CD14-positive monocyte (primary cell): ENCODE results near the gene DLG1. TPM values are rescaled to one million over a fixed set of nuclear protein-coding genes. Genes with fewer than 3 reads are reported as not detected.

ENCODE experiments used
- DNase-seq, 3 donors: peaks; one replicate each; pipeline ENCODE4 v3.0.0-alpha.2; 2011 to 2022
- H2AFZ ChIP-seq: 2 replicates; pipeline ENCODE4 v1.6.0; 2012; ENCODE audit warnings: mild to moderate bottlenecking, low read depth, low read length, inconsistent platforms; ENCODE audit not compliant: insufficient read depth, poor library complexity, severe bottlenecking
- H3K27ac ChIP-seq, 2 donors: 1 replicate in 1 of 2; 2 replicates in 1 of 2; pipeline ENCODE4 v1.5.1; 2012 to 2013; ENCODE audit warnings: low read length in 2 of 2, control low read depth in 1 of 2, inconsistent platforms in 1 of 2, low read depth in 1 of 2, mild to moderate bottlenecking in 1 of 2
- H3K27me3 ChIP-seq, 2 donors: one replicate each; pipeline versions ENCODE4 v1.6.0 to v1.6.1; 2011 to 2013; ENCODE audit warnings: low read length in 2 of 2; ENCODE audit not compliant: control insufficient read depth in 2 of 2, insufficient read depth in 2 of 2
- H3K36me3 ChIP-seq, 2 donors: replicated peaks in 1 of 2; 1 replicate in 1 of 2; 2 replicates in 1 of 2; pipeline versions ENCODE4 v1.5.1 to v1.6.1; 2012 to 2013; ENCODE audit warnings: low read length in 2 of 2, control low read depth in 1 of 2, inconsistent platforms in 1 of 2, mild to moderate bottlenecking in 1 of 2; ENCODE audit not compliant: insufficient read depth in 2 of 2, control insufficient read depth in 1 of 2
- H3K4me1 ChIP-seq, 2 donors: 1 replicate in 1 of 2; 2 replicates in 1 of 2; pipeline versions ENCODE4 v1.5.1 to v1.6.1; 2012 to 2013; ENCODE audit warnings: low read length in 2 of 2, control low read depth in 1 of 2, inconsistent platforms in 1 of 2, mild to moderate bottlenecking in 1 of 2, moderate library complexity in 1 of 2; ENCODE audit not compliant: insufficient read depth in 2 of 2, control insufficient read depth in 1 of 2
- H3K4me2 ChIP-seq: replicated peaks from 2 replicates; pipeline ENCODE3; 2012; ENCODE audit warnings: low read length, moderate library complexity, mild to moderate bottlenecking; ENCODE audit not compliant: poor library complexity, severe bottlenecking; ENCODE audit errors: extremely low read depth
- H3K4me3 ChIP-seq, 3 experiments: fragments of 200-600 bp in 1 of 3; sonication (generic) in 1 of 3; replicated peaks in 1 of 3; 1 replicate in 2 of 3; 2 replicates in 1 of 3; pipeline ENCODE4 v1.5.1; 2011 to 2013; ENCODE audit warnings: low read length in 3 of 3, mild to moderate bottlenecking in 3 of 3, control low read depth in 2 of 3, low read depth in 2 of 3, inconsistent platforms in 1 of 3, moderate library complexity in 1 of 3
- H3K79me2 ChIP-seq: 2 replicates; pipeline ENCODE4 v1.6.0; 2012; ENCODE audit warnings: mild to moderate bottlenecking, control low read depth, inconsistent platforms, low read length, moderate library complexity; ENCODE audit not compliant: insufficient read depth
- H3K9ac ChIP-seq: 2 replicates; pipeline ENCODE4 v1.6.0; 2017; ENCODE audit warnings: low read length, mild to moderate bottlenecking; ENCODE audit not compliant: insufficient read depth, poor library complexity, severe bottlenecking
- H3K9me3 ChIP-seq, 2 donors: replicated peaks in 1 of 2; 1 replicate in 1 of 2; 2 replicates in 1 of 2; pipeline versions ENCODE4 v1.5.1 to v1.6.1; 2012 to 2013; ENCODE audit warnings: low read length in 2 of 2, control low read depth in 1 of 2; ENCODE audit not compliant: control insufficient read depth in 1 of 2, insufficient read depth in 1 of 2
- H4K20me1 ChIP-seq: 2 replicates; pipeline ENCODE4 v1.6.0; 2012; ENCODE audit warnings: mild to moderate bottlenecking, low read length, control low read depth, moderate library complexity; ENCODE audit not compliant: insufficient read depth
- H3K27ac Mint-ChIP-seq, 7 donors: one replicate each; pipeline ENCODE4 v1.8.0; 2020; ENCODE audit warnings: mild to moderate bottlenecking in 7 of 7, mixed read lengths in 7 of 7, moderate library complexity in 6 of 7, inconsistent platforms in 2 of 7
- H3K27me3 Mint-ChIP-seq, 3 donors: one replicate each; pipeline ENCODE4 v1.8.0; 2021 to 2022; ENCODE audit warnings: low read depth in 3 of 3, mild to moderate bottlenecking in 3 of 3, mixed read lengths in 3 of 3, moderate library complexity in 3 of 3, inconsistent platforms in 1 of 3
- H3K36me3 Mint-ChIP-seq, 2 donors: one replicate each; pipeline ENCODE4 v1.8.0; 2020; ENCODE audit warnings: mixed read lengths in 2 of 2, inconsistent platforms in 1 of 2, mild to moderate bottlenecking in 1 of 2
- H3K4me1 Mint-ChIP-seq: one replicate; pipeline ENCODE4 v1.8.0; 2020; ENCODE audit warnings: mild to moderate bottlenecking, mixed read lengths
- H3K4me3 Mint-ChIP-seq, 2 donors: one replicate each; pipeline ENCODE4 v1.8.0; 2020; ENCODE audit warnings: mild to moderate bottlenecking in 2 of 2, mixed read lengths in 2 of 2, moderate library complexity in 1 of 2
- H3K9me3 Mint-ChIP-seq, 7 donors: one replicate each; pipeline ENCODE4 v1.8.0; 2020 to 2022; ENCODE audit warnings: mixed read lengths in 7 of 7, mild to moderate bottlenecking in 6 of 7, moderate library complexity in 6 of 7, inconsistent platforms in 2 of 7
- CTCF ChIP-seq: fragments of 200-600 bp; IDR thresholded peaks from one replicate; pipeline ENCODE4 v1.8.0; 2022; ENCODE audit warnings: antibody characterized with exemption, mild to moderate bottlenecking
- WGBS: methylation state at CpG from one replicate; pipeline ENCODE4 v1.1.5; 2013; ENCODE audit warnings: missing lambda C conversion rate; ENCODE audit not compliant: insufficient coverage; 5-methylcytosine and 5-hydroxymethylcytosine counted together
- intact Hi-C, 2 donors: fragments of 100-400 bp; cut with micrococcal nuclease; formaldehyde crosslinking; loops; one replicate each; pipeline versions ENCODE4 v1.15.0 to v1.15.1; 2023
- polyA plus RNA-seq, 3 donors: library from polyadenylated mRNA; depleted of rRNA in 1 of 3; unstranded in 2 of 3; stranded (reverse) in 1 of 3; fragments of 300-500 nt in 2 of 3; fragments of >200 nt in 1 of 3; fragmentation: Illumina TruSeq in 2 of 3; gene quantifications; 1 replicate in 2 of 3; 2 replicates in 1 of 3; pipeline ENCODE4 v1.2.3, GENCODE V29; 2012 to 2021

The DLG1 gene
- polyA plus RNA-seq, 3 donors: 6.5 to 21.9 (median 10.2) TPM

GRCh38 chr3:197205675-197206074, 92.7 kb downstream of the DLG1 start:
- no peak for TF ChIP-seq CTCF
- H3K4me1 Mint-ChIP-seq: peaks cover 55% of the 10 kb centered on the region
- no peaks in the 10 kb centered on the region for H3K27me3 Mint-ChIP-seq
- no peak for DNase-seq
- Histone ChIP-seq H3K4me3 (no peak overlapping the region), H3K4me1 (peaks cover 34 to 50% of the 10 kb centered on the region in 2 donors), H3K79me2 (peaks cover 63% of the 10 kb centered on the region), H3K36me3 (no peaks in the 10 kb centered on the region), H3K27me3 (no peaks in the 10 kb centered on the region), H3K9me3 (no peaks in the 10 kb centered on the region), H3K27ac (peak overlapping the region in 1 of 2 donors; percentile 39), H3K4me2 (no peak overlapping the region), H3K9ac (no peak overlapping the region), H2AFZ (no peak overlapping the region), H4K20me1 (peaks cover 12% of the 10 kb centered on the region)
- no peak overlapping the region for H3K4me3 Mint-ChIP-seq
- peaks cover 0 to 4% of the 10 kb centered on the region in 2 donors for H3K36me3 Mint-ChIP-seq
- H3K27ac Mint-ChIP-seq: peak overlapping the region in 6 of 7 donors; percentile 14 to 81 (median 68)
- 100% methylated on average over 1 of the region's 2 CpGs for WGBS
- intact Hi-C loops: no loop called here
- peaks cover 0 to 6% (median 2%) of the 10 kb centered on the region in 7 donors for H3K9me3 Mint-ChIP-seq

- Mint-ChIP-seq H3K9me3 (peaks cover 0 to 9% (median 2%) of the 10 kb centered on the region in 7 donors), H3K4me3 (no peak overlapping the region), H3K36me3 (peaks cover 0 to 6% of the 10 kb centered on the region in 2 donors), H3K27me3 (no peaks in the 10 kb centered on the region), H3K27ac (peak overlapping the region in 6 of 7 donors; percentile 26 to 85 (median 55)), H3K4me1 (peaks cover 59% of the 10 kb centered on the region)
- H3K79me2 ChIP-seq: peaks cover 67% of the 10 kb centered on the region
- H3K9ac ChIP-seq: no peak overlapping the region
- H2AFZ ChIP-seq: no peak overlapping the region
- H4K20me1 ChIP-seq: peaks cover 14% of the 10 kb centered on the region
- H3K4me1 ChIP-seq: peaks cover 37 to 54% of the 10 kb centered on the region in 2 donors
- H3K9me3 ChIP-seq: no peaks in the 10 kb centered on the region
- no peak for DNase-seq
- H3K4me2 ChIP-seq: no peak overlapping the region
- no peak for TF ChIP-seq CTCF
- no peaks in the 10 kb centered on the region for H3K36me3 ChIP-seq
- H3K27me3 ChIP-seq: no peaks in the 10 kb centered on the region
- intact Hi-C loops: no loop called here
- peak overlapping the region in 1 of 2 donors; percentile 39 for H3K27ac ChIP-seq
- WGBS: no CpG with 5 or more reads among the region's 1 CpG
- no peak overlapping the region for H3K4me3 ChIP-seq
Observed at GRCh38 chr3:197205265-197205664, 93.1 kb downstream of the DLG1 start.
